Measurements from ENCODE around the gene GDPD3. TPM values are rescaled to one million over a fixed set of nuclear protein-coding genes. Genes with fewer than 3 reads are reported as not detected.
A peak's percentile ranks its signal among the peaks of the same experiment; 100 is the strongest.

Gene GDPD3
- total and polyA plus RNA-seq, 9 of the 15 experiments (the other 6 are each of a cell fraction or from before 2014, with no cell fraction given): 0.47 to 3.9 (median 1.1) TPM

DNA sequence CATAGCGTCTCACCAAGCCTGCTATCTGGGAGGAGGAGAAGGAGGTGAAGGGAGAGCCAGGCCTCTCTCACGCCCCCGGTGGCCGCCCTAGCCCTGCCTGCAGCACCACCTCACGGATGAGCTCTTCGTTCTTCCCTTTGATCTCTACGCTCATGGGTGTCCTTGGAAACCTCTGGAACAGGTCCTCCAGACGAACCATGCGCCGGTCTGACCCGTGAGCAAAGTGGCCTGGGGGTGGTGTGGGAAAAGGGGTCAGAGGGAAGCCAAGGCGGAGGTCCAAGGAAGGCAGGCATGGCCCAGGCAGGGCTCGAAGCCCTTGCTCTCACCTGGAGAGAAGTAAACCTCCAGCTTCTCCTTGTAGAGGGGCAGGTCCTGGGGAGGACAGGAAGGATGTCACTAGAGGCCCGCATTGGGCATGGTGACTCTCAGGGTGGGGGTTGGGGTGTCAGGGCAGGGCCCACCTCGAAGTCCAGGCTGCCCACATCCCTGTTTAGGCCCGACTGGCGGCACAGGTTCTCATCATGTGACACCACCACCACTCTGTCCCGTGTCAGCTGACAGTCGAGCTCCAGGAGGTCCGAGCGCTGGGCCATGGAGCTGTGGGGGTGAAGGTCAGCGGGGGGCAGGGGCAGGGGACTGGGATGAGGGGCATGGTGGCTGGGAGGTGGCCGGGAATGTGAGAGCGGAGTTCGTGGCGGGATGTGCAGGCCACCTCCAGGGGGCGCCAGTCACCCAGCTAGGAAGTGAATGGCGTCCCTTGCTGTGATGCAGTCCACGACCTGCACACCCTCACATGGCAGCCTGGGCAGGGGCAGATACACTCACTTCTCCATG lies 923 bp downstream of the GDPD3 start (continued):
- TF ChIP-seq FOXM1 (IDR thresholded peaks at IDR 0.05; ENCODE audit: low read depth) (no peak), FOXM1 (CRISPR knock-in tag; IDR thresholded peaks at IDR 0.05; ENCODE audit: low read depth) (0 out of 2 replicates have a peak, but pooled peaks have one; percentile 74), JUND (IDR thresholded peaks at IDR 0.05; ENCODE audit: borderline replicate concordance, low read depth, low read length) (no peak; the same call in 1 of the 2 replicates), JUND (tag; IDR thresholded peaks at IDR 0.05; ENCODE audit: borderline replicate concordance, low read depth, low read length) (no peak), SMC3 (conservative IDR thresholded peaks at IDR 0.05; ENCODE audit: insufficient read depth, low read depth, low read length) (peak; percentile 62; the same call in 1 of the 2 replicates), ZNF77 (CRISPR knock-in tag; IDR thresholded peaks at IDR 0.05) (no peak), POLR2AphosphoS2 (IDR thresholded peaks at IDR 0.05; ENCODE audit: low read length) (no peak), ZKSCAN8 (CRISPR knock-in tag; IDR thresholded peaks at IDR 0.05) (no peak), NR4A1 (CRISPR knock-in tag; IDR thresholded peaks at IDR 0.05) (no peak), NR4A1 (tag; IDR thresholded peaks at IDR 0.05) (no peak), MYC (IDR thresholded peaks at IDR 0.05; ENCODE audit: low read depth, low read length) (peak; percentile 40; the same call in 1 of the 2 replicates), MYC (CRISPR knock-in tag; IDR thresholded peaks at IDR 0.05; ENCODE audit: borderline replicate concordance, low read depth) (no peak), SREBF1 (IDR thresholded peaks at IDR 0.05; ENCODE audit: borderline replicate concordance, low read depth, low read length) (no peak), GABPA (tag; conservative IDR thresholded peaks at IDR 0.05; ENCODE audit: low read depth) (no peak), ZNF75A (CRISPR knock-in tag; IDR thresholded peaks at IDR 0.05) (no peak)
- TF ChIP-seq, protein P1, sequence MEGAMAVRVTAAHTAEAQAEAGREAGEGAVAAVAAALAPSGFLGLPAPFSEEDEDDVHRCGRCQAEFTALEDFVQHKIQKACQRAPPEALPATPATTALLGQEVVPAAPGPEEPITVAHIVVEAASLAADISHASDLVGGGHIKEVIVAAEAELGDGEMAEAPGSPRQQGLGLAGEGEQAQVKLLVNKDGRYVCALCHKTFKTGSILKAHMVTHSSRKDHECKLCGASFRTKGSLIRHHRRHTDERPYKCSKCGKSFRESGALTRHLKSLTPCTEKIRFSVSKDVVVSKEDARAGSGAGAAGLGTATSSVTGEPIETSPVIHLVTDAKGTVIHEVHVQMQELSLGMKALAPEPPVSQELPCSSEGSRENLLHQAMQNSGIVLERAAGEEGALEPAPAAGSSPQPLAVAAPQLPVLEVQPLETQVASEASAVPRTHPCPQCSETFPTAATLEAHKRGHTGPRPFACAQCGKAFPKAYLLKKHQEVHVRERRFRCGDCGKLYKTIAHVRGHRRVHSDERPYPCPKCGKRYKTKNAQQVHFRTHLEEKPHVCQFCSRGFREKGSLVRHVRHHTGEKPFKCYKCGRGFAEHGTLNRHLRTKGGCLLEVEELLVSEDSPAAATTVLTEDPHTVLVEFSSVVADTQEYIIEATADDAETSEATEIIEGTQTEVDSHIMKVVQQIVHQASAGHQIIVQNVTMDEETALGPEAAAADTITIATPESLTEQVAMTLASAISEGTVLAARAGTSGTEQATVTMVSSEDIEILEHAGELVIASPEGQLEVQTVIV (CRISPR knock-in tag; IDR thresholded peaks at IDR 0.05; ENCODE audit: borderline replicate concordance): no peak
- TF ChIP-seq, protein P2, sequence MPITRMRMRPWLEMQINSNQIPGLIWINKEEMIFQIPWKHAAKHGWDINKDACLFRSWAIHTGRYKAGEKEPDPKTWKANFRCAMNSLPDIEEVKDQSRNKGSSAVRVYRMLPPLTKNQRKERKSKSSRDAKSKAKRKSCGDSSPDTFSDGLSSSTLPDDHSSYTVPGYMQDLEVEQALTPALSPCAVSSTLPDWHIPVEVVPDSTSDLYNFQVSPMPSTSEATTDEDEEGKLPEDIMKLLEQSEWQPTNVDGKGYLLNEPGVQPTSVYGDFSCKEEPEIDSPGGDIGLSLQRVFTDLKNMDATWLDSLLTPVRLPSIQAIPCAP (CRISPR knock-in tag; IDR thresholded peaks at IDR 0.05; ENCODE audit: borderline replicate concordance): no peak
- TF ChIP-seq, protein P3, sequence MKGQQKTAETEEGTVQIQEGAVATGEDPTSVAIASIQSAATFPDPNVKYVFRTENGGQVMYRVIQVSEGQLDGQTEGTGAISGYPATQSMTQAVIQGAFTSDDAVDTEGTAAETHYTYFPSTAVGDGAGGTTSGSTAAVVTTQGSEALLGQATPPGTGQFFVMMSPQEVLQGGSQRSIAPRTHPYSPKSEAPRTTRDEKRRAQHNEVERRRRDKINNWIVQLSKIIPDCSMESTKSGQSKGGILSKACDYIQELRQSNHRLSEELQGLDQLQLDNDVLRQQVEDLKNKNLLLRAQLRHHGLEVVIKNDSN (CRISPR knock-in tag; IDR thresholded peaks at IDR 0.05): peak; percentile 61
- TF ChIP-seq, protein P4, sequence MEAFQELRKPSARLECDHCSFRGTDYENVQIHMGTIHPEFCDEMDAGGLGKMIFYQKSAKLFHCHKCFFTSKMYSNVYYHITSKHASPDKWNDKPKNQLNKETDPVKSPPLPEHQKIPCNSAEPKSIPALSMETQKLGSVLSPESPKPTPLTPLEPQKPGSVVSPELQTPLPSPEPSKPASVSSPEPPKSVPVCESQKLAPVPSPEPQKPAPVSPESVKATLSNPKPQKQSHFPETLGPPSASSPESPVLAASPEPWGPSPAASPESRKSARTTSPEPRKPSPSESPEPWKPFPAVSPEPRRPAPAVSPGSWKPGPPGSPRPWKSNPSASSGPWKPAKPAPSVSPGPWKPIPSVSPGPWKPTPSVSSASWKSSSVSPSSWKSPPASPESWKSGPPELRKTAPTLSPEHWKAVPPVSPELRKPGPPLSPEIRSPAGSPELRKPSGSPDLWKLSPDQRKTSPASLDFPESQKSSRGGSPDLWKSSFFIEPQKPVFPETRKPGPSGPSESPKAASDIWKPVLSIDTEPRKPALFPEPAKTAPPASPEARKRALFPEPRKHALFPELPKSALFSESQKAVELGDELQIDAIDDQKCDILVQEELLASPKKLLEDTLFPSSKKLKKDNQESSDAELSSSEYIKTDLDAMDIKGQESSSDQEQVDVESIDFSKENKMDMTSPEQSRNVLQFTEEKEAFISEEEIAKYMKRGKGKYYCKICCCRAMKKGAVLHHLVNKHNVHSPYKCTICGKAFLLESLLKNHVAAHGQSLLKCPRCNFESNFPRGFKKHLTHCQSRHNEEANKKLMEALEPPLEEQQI (IDR thresholded peaks at IDR 0.05): no peak
- TF ChIP-seq, protein P5, sequence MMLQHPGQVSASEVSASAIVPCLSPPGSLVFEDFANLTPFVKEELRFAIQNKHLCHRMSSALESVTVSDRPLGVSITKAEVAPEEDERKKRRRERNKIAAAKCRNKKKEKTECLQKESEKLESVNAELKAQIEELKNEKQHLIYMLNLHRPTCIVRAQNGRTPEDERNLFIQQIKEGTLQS (IDR thresholded peaks at IDR 0.05): 0 out of 2 replicates have a peak, but pooled peaks have one; percentile 24
- TF ChIP-seq, protein P5 (CRISPR knock-in tag; conservative IDR thresholded peaks at IDR 0.05): no peak

All from K562 (cell line).